Measurements from ENCODE around the gene TRMT112.

TRMT112 gene

GRCh38 chr11:64306563-64306875, 10.8 kb downstream of the TRMT112 start:
- no peak for DNase-seq

GRCh38 chr11:64305691-64306562, 11.4 kb downstream of the TRMT112 start:
- DNase-seq = peak; percentile 61

- DNase-seq = peak; percentile 98
Observed at GRCh38 chr11:64305075-64305690, 12.2 kb downstream of the TRMT112 start, which contains the start of gene ESRRA. TSS of gene ESRRA (plus strand) at chr11:64305524. CDS start at chr11:64307180, 1,656 bp downstream.

- peak; percentile 90 for DNase-seq
Observed at GRCh38 chr11:64304316-64305072, 12.9 kb downstream of the TRMT112 start.

- DNase-seq = no peak
Observed at GRCh38 chr11:64304032-64304315, 13.4 kb downstream of the TRMT112 start.

GRCh38 chr11:64303109-64304031, 14.0 kb downstream of the TRMT112 start:
- no peak for DNase-seq

GRCh38 chr11:64299847-64300648, 17.3 kb downstream of the TRMT112 start, which contains the start of gene CATSPERZ:
TSS of gene CATSPERZ (plus strand) at chr11:64300358. CDS start at chr11:64300411, 53 bp downstream.
- DNase-seq = no peak

GRCh38 chr11:64298966-64299846, 18.2 kb downstream of the TRMT112 start:
- no peak for DNase-seq

GRCh38 chr11:64297699-64298358, 19.5 kb downstream of the TRMT112 start:
- DNase-seq = no peak

- no peak for DNase-seq
Observed at GRCh38 chr11:64296830-64297698, 20.3 kb downstream of the TRMT112 start.

- DNase-seq = no peak
Observed at GRCh38 chr11:64296236-64296635, 21.1 kb downstream of the TRMT112 start.

- DNase-seq = no peak
Observed at GRCh38 chr11:64295760-64296159, 21.6 kb downstream of the TRMT112 start.

- no peak for DNase-seq
Observed at GRCh38 chr11:64294774-64295173, 22.6 kb downstream of the TRMT112 start.

- DNase-seq = no peak
Observed at GRCh38 chr11:64292460-64293254, 24.7 kb downstream of the TRMT112 start.

- DNase-seq = no peak
Observed at GRCh38 chr11:64291752-64292459, 25.5 kb downstream of the TRMT112 start.

- no peak for DNase-seq
Observed at GRCh38 chr11:64291262-64291751, 26.1 kb downstream of the TRMT112 start, which contains the start of gene KCNK4. TSS of gene KCNK4 (plus strand) at chr11:64291302. CDS start at chr11:64293019, 1,717 bp downstream.
